GM21737 (cell line): ENCODE measurements around the gene RABL3.
"Not testable (repeated sequence)": the region's sequence is repeated elsewhere in the genome, so short reads cannot be mapped to it uniquely, and the experiment has no call there.

Source experiments
- ATAC-seq: cut with Tn5 transposase; IDR thresholded peaks from one replicate; pipeline ENCODE4 v1.9.1; 2021; ENCODE audit warnings: mild to moderate bottlenecking, moderate library complexity; ENCODE audit not compliant: unreplicated experiment

The RABL3 gene

DNA sequence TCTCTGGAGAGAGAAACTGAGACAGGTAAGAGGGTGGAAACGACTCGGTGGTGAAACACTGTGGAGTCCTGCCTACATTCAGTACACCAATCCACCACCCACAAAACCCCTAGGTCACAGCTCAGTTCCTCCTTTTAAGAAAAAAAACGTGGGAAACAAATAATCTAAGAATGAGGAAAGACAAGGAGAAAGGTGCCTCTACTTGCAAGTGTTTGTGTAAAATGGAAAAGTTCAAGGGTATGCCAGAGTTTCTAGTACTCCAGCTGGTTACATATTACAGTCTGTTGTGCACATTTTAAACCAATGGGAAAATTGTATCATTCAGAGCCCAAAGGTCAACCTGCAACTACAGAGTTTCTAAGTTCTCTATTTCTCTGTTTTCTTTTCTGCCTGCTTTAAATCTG, 92.5 kb downstream of the RABL3 start:
- ATAC-seq: no peak

DNA sequence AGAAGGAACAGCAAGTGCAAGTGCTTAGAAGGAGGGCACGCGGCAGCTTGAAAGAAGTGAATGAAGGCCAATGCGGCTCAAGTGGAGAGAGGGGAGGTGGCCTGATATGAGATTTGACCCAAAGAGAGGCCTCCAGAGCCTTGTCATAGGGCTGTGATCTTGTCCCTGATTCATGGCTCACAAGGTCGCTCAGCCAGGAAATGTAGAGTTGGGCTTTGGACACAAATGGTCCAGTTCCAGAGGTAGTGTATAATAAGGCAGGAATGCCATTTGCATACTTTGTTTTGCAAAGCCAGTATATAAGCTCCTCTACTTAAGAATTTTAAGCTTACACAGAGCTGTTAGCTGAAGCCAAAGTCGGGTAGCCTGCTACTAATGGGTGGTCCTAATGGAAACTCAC, 94.0 kb downstream of the RABL3 start:
- ATAC-seq: no peak

DNA sequence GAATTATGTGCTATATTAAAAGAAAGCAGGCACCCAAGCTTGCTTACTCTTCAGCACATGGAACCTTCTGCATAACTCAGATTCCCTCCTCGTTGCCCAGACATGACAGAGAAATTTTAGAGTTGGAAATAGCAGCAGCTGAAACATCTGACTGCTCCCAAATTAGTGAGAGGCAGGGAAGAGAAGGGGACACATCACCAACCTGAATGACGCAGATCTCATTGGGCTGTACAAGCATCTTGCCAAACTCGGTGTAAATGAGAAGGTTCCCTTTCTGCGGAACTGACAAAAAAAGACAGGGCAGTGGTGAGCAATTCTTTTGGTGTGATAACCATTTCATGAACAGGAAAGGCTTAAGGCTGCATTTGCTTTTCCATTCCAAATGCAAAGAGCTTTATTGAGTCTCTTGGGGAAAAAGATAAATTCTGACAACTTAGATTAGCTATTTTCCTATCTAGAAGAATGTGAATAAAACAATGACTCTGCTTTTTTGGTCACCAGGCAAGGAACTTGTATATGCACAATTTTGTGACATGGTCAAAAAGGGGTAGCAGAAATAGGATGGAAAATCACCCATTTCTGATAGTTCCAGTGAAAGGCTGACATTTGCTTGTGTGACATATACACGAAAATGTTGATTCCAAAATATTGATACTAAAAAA, 95.4 kb downstream of the RABL3 start:
- ATAC-seq: no peak

DNA sequence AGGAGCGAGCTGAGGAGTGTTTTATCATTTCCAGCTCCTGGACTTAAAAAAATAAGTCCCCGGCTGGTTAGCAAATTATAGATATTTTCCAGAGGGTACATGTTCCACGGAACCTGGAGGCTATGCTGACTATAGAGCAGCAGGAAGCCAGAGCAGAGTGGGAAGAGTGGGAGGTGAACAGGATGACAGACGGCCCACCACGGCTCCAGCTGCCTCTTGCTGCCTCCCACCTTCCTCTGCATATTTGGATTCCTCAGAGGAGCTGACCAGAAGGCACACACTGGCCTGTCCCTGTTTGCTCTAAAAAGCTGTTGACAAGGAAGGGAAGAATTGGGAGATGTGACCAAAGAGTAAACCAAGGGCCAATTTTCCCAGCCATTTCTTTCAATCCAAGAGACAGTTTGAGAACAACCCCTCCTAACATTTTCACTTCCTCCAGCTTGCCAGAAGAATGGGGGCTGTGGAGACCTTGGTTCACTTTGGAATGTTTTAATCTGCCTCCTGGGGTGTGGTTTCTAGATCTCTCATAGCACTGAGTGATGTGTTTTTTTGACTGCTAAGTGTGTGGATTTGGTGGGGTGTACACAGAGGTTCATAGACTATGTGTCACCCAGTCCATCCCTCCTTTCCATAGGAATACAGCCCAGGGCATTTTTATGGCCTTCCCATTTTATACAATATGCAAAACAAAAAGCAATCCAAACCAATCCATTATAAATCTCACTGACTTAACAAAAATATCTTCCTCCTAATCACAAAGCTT, 97.1 kb downstream of the RABL3 start:
- ATAC-seq: no peak

DNA sequence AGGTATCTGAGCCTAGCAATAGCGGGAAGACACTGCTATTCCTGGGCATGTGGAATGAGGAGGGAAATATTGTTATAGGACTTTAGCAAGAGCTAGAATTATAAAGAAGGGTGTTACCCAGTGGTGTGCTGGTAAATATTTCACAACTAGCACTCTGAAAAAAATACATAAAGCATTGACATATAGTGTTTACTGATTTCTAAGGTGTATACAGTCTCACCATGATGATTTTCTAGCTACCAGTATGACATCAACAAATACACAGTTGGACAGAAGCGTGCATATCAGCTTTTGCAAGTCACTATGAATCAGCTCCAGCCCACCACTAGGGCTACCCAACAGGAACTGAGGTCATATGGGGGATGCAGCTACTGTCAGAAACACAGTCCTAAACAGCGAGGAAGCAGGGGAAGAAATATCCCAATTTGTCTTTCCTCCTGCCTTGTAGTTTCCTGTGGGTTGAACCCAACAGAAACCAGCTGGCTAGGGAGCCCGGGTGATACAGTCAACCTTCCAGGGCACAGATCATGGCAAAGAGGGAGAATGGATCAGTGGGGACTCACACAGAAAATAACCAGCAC, 99.9 kb downstream of the RABL3 start:
- no peak for ATAC-seq

DNA sequence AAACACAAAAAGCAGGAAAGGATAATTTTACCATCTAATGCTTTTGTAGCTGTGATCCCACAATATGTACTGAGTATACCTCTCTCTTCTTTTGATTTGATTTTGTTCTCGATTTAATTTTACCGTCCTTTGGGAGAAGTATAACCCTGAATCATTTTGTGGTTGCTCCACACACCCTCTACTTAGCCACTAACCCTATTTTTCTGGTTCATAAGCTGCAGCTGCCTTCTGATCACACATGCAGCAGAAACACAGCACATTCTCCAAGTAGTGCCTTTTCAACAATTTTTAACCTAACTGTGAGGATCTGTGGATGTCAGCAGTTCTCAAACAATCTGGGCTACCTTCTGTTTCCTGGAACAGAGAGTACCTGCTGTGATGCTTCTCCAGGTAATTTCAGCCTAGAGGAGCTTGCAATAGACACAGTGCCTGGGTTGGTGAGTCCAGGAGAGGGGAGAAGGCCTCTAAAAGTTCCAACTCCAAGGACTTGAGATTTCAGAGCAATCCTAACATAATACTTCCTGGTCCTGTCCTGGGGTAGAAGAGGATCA, 100.5 kb downstream of the RABL3 start:
- no peak for ATAC-seq

DNA sequence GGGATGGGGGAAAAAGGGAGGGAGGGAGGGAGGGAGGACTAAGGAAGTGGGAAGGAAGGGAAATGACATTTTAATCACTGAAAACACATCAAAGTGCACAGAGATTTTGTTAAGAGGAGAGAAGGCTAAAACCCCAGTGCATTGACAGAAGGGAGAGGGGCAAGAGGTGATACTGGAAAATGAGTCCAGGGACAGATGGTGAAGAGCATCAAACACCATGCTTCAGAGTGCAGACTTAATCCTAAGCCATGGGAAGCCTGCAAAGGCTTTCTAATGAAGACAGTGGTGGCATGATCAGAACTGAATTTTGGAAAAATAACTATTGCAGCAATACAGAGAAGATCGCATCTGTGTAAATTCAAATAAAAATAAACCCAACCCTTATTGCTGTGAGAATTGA, 102.1 kb downstream of the RABL3 start:
- no peak for ATAC-seq

DNA sequence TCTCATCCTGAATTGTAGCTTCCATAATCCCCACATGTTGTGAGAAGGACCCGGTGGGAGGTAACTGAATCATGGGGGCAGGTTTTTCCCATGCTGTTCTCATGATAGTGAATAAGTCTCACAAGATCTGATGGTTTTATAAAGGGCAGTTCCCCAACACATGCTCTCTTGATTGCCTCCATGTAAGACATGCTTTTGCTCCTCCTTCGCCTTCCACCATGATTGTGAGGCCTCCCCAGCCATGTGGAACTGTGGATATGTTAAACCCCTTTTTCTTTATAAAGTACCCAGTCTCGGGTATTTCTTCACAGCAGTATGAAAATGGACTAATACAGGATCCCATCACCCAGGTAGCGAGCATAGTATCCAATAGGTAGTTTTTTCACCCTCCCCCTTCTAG, 103.5 kb downstream of the RABL3 start:
- ATAC-seq: not testable (repeated sequence)

DNA sequence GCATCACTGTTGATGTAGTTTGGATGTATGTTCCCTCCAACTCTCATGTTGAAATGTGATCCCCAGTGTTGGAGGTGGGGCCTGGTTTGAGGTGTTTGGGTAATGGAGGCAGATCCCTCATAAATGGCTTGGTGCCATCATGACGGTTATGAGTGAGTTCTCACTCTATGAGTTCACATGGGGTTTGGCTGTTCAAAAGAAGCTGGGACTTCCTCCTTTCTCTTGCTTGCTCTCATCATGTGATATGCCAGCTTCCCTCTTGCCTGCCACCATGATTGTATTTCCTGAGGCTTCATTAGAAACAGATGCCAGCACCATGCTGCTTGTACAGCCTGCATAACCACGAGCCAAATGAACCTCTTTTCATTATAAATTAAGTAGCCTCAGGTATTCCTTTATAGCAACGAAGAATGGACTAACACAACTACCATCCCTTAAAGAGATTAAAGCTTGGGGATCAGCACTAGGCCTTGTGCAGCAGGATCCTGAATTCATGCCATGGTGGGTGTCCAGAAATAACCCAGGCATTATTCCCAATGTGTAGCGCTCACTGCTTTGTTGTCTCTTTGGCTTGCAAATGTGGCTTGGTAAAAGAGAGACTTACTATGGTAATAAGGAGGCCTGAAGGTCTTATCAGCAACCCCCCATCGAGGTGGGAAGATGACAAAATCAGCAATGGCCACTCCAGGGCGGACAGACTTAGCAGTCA, 104.3 kb downstream of the RABL3 start:
- no peak for ATAC-seq

DNA sequence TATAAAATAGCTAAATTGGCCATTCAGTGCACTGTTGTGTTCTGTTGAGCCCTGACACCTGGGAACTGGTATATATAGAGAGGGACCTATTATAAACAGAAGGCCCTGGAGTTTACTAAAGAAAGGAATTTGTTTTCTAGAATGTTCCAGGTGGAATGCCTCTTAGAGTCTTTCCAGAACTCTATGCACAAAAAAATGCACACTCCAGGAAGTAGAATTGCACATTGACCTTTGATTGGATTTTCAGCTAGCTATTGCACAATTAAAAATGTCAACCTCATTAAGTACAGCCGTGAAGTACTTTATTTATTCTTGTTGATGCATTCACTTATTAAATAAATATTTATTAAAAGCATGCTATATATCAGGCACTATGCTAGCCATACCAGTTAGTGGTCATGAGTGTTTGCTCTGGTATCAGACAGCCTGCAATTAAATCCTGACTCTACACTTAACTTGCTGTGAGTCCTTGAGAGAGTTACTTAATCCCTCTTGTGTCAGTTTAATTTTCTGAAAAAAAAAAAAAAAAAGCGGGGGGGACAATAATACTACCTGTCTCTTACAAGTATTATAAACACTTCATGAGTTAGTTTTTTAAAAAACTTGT, 105.4 kb downstream of the RABL3 start:
- no peak for ATAC-seq
